Measurements from ENCODE around the gene CRIP3. TPM values are rescaled to one million over a fixed set of nuclear protein-coding genes. Genes with fewer than 3 reads are reported as not detected.

Gene CRIP3
- polyA plus RNA-seq, 4 donors: 0.89 to 3.4 (median 2.5) TPM

GRCh38 chr6:43338243-43338642 is 29.6 kb upstream of the CRIP3 start:
- Histone ChIP-seq H3K27me3 (ENCODE audit: control insufficient read depth in 3 of 3, insufficient read depth in 3 of 3, low read length in 3 of 3) (no peaks in the 10 kb centered on the region), H3K9me3 (ENCODE audit: control insufficient read depth in 2 of 2, insufficient read depth in 1 of 2, low read depth in 1 of 2, low read length in 1 of 2) (no peaks in the 10 kb centered on the region), H3K4me1 (ENCODE audit: control insufficient read depth in 3 of 3, insufficient read depth in 2 of 3, low read depth in 1 of 3, low read length in 2 of 3) (peaks cover 2 to 30% (median 5%) of the 10 kb centered on the region in 3 donors), H3K27ac (ENCODE audit: low read depth in 1 of 3, low read length in 2 of 3) (no peak overlapping the region), H3K36me3 (ENCODE audit: control insufficient read depth in 3 of 3, insufficient read depth in 2 of 3, low read depth in 1 of 3, low read length in 3 of 3) (peaks cover 9 to 34% (median 15%) of the 10 kb centered on the region in 3 donors), H3K4me3 (ENCODE audit: low read depth in 1 of 3, low read length in 3 of 3) (no peak overlapping the region)
- FAIRE-seq (no peak), DNase-seq (peak in 1 of 2 donors; percentile 19)

GRCh38 chr6:43336382-43336781 is 27.8 kb upstream of the CRIP3 start:
- Histone ChIP-seq H3K27me3 (ENCODE audit: control insufficient read depth in 3 of 3, insufficient read depth in 3 of 3, low read length in 3 of 3) (no peaks in the 10 kb centered on the region), H3K4me1 (ENCODE audit: control insufficient read depth in 3 of 3, insufficient read depth in 2 of 3, low read depth in 1 of 3, low read length in 2 of 3) (peaks cover 2 to 30% (median 5%) of the 10 kb centered on the region in 3 donors), H3K9me3 (ENCODE audit: control insufficient read depth in 2 of 2, insufficient read depth in 1 of 2, low read depth in 1 of 2, low read length in 1 of 2) (no peaks in the 10 kb centered on the region), H3K36me3 (ENCODE audit: control insufficient read depth in 3 of 3, insufficient read depth in 2 of 3, low read depth in 1 of 3, low read length in 3 of 3) (peaks cover 5 to 24% (median 12%) of the 10 kb centered on the region in 3 donors), H3K4me3 (ENCODE audit: low read depth in 1 of 3, low read length in 3 of 3) (no peak overlapping the region), H3K27ac (ENCODE audit: low read depth in 1 of 3, low read length in 2 of 3) (peak overlapping the region in 1 of 3 donors; percentile 4)
- DNase-seq (no peak), FAIRE-seq (no peak)
- 58 to 82% (median 71%) methylated on average over 3 of the region's 3 CpGs for WGBS, 3 donors

- peaks cover 2 to 30% (median 5%) of the 10 kb centered on the region in 3 donors for H3K4me1 ChIP-seq (ENCODE audit: control insufficient read depth in 3 of 3, insufficient read depth in 2 of 3, low read depth in 1 of 3, low read length in 2 of 3)
- no peak overlapping the region for H3K4me3 ChIP-seq (ENCODE audit: low read depth in 1 of 3, low read length in 3 of 3)
- FAIRE-seq (no peak), DNase-seq (peak; percentile 55 to 64)
- 19 to 70% (median 37%) methylated on average over 3 of the region's 3 CpGs for WGBS, 3 donors
- peak overlapping the region in 2 of 3 donors; percentile 49 to 75 for H3K27ac ChIP-seq (ENCODE audit: low read depth in 1 of 3, low read length in 2 of 3)
- no peaks in the 10 kb centered on the region for H3K9me3 ChIP-seq (ENCODE audit: control insufficient read depth in 2 of 2, insufficient read depth in 1 of 2, low read depth in 1 of 2, low read length in 1 of 2)
- H3K27me3 ChIP-seq (ENCODE audit: control insufficient read depth in 3 of 3, insufficient read depth in 3 of 3, low read length in 3 of 3): no peaks in the 10 kb centered on the region
- peaks cover 5 to 21% (median 8%) of the 10 kb centered on the region in 3 donors for H3K36me3 ChIP-seq (ENCODE audit: control insufficient read depth in 3 of 3, insufficient read depth in 2 of 3, low read depth in 1 of 3, low read length in 3 of 3)
These were observed 26.8 kb upstream of the CRIP3 start for GRCh38 chr6:43335469-43335868.

GRCh38 chr6:43334466-43335095 is 26.0 kb upstream of the CRIP3 start:
- Histone ChIP-seq H3K4me3 (ENCODE audit: low read depth in 1 of 3, low read length in 3 of 3) (no peak overlapping the region), H3K27ac (ENCODE audit: low read depth in 1 of 3, low read length in 2 of 3) (peak overlapping the region; percentile 14 to 64 (median 49)), H3K9me3 (ENCODE audit: control insufficient read depth in 2 of 2, insufficient read depth in 1 of 2, low read depth in 1 of 2, low read length in 1 of 2) (no peaks in the 10 kb centered on the region), H3K27me3 (ENCODE audit: control insufficient read depth in 3 of 3, insufficient read depth in 3 of 3, low read length in 3 of 3) (no peaks in the 10 kb centered on the region), H3K36me3 (ENCODE audit: control insufficient read depth in 3 of 3, insufficient read depth in 2 of 3, low read depth in 1 of 3, low read length in 3 of 3) (peaks cover under 1 to 18% (median 4%) of the 10 kb centered on the region in 3 donors), H3K4me1 (ENCODE audit: control insufficient read depth in 3 of 3, insufficient read depth in 2 of 3, low read depth in 1 of 3, low read length in 2 of 3) (peaks cover 2 to 30% (median 5%) of the 10 kb centered on the region in 3 donors)
- DNase-seq (peak; percentile 76 to 82), FAIRE-seq (no peak)
- 14 to 35% (median 29%) methylated on average over 2 of the region's 2 CpGs for WGBS, 3 donors

GRCh38 chr6:43331891-43332290 is 23.3 kb upstream of the CRIP3 start:
- no peak overlapping the region for H3K4me3 ChIP-seq (ENCODE audit: low read depth in 1 of 3, low read length in 3 of 3)
- no peaks in the 10 kb centered on the region for H3K9me3 ChIP-seq (ENCODE audit: control insufficient read depth in 2 of 2, insufficient read depth in 1 of 2, low read depth in 1 of 2, low read length in 1 of 2)
- WGBS, 3 donors: 67 to 82% (median 81%) methylated on average over 4 of the region's 4 CpGs
- no peak overlapping the region for H3K27ac ChIP-seq (ENCODE audit: low read depth in 1 of 3, low read length in 2 of 3)
- no peak for DNase-seq
- peaks cover 2 to 30% (median 3%) of the 10 kb centered on the region in 3 donors for H3K4me1 ChIP-seq (ENCODE audit: control insufficient read depth in 3 of 3, insufficient read depth in 2 of 3, low read depth in 1 of 3, low read length in 2 of 3)
- peaks cover 0 to 4% (median 0%) of the 10 kb centered on the region in 3 donors for H3K36me3 ChIP-seq (ENCODE audit: control insufficient read depth in 3 of 3, insufficient read depth in 2 of 3, low read depth in 1 of 3, low read length in 3 of 3)
- H3K27me3 ChIP-seq (ENCODE audit: control insufficient read depth in 3 of 3, insufficient read depth in 3 of 3, low read length in 3 of 3): no peaks in the 10 kb centered on the region
- no peak for FAIRE-seq

DNA sequence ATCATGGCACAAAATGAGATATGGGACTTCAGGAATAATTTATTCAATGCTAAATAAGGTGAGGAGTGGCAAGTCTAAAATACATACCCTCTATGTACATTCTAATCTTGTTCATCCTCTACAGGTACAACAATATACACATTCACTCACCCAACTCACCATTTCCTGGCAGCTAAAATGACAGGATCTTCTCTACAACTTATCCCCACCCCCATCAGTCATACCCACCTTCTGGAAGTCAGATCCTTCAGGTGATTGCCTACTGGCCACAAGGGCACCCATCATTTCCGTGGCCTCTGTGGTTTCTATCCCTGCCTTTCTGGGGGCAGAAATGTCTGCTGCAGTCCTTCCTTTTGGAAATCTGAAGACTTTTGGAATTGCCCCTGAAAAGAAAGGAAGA is 22.8 kb upstream of the CRIP3 start:
- no peak for DNase-seq
- peaks cover 2 to 30% (median 3%) of the 10 kb centered on the region in 3 donors for H3K4me1 ChIP-seq (ENCODE audit: control insufficient read depth in 3 of 3, insufficient read depth in 2 of 3, low read depth in 1 of 3, low read length in 2 of 3)
- no peak overlapping the region for H3K27ac ChIP-seq (ENCODE audit: low read depth in 1 of 3, low read length in 2 of 3)
- H3K4me3 ChIP-seq (ENCODE audit: low read depth in 1 of 3, low read length in 3 of 3): no peak overlapping the region
- no peaks in the 10 kb centered on the region for H3K9me3 ChIP-seq (ENCODE audit: control insufficient read depth in 2 of 2, insufficient read depth in 1 of 2, low read depth in 1 of 2, low read length in 1 of 2)
- H3K27me3 ChIP-seq (ENCODE audit: control insufficient read depth in 3 of 3, insufficient read depth in 3 of 3, low read length in 3 of 3): no peaks in the 10 kb centered on the region
- no peak for FAIRE-seq
- 60 to 86% (median 72%) methylated on average over 1 of the region's 1 CpG for WGBS, 3 donors
- peaks cover 0 to 7% (median 0%) of the 10 kb centered on the region in 3 donors for H3K36me3 ChIP-seq (ENCODE audit: control insufficient read depth in 3 of 3, insufficient read depth in 2 of 3, low read depth in 1 of 3, low read length in 3 of 3)

DNA sequence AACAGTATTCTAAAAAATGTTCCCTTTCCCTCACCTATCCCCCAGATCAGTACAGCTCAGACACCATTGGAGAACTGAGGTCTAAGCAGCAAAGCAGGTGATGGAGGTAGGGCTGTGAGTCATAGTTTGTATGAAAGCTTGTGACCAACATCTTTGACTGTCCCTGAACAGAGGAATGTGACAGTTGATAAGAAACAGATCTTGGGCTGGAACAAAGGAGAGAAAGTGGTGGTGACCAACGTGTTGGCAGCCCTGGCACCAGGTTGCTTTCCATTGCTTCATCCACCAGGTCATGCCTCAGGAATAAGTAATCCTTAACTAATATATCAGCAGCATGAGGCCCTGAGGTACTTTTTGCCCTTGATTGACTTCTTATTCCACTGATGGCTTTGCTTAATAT is 19.9 kb upstream of the CRIP3 start:
- Histone ChIP-seq H3K9me3 (ENCODE audit: control insufficient read depth in 2 of 2, insufficient read depth in 1 of 2, low read depth in 1 of 2, low read length in 1 of 2) (no peaks in the 10 kb centered on the region), H3K4me3 (ENCODE audit: low read depth in 1 of 3, low read length in 3 of 3) (no peak overlapping the region), H3K27me3 (ENCODE audit: control insufficient read depth in 3 of 3, insufficient read depth in 3 of 3, low read length in 3 of 3) (no peaks in the 10 kb centered on the region), H3K36me3 (ENCODE audit: control insufficient read depth in 3 of 3, insufficient read depth in 2 of 3, low read depth in 1 of 3, low read length in 3 of 3) (peaks cover 0 to 16% (median 0%) of the 10 kb centered on the region in 3 donors), H3K4me1 (ENCODE audit: control insufficient read depth in 3 of 3, insufficient read depth in 2 of 3, low read depth in 1 of 3, low read length in 2 of 3) (peaks cover 0 to 8% (median 0%) of the 10 kb centered on the region in 3 donors), H3K27ac (ENCODE audit: low read depth in 1 of 3, low read length in 2 of 3) (no peak overlapping the region)
- 9 to 23% (median 23%) methylated on average over 1 of the region's 1 CpG for WGBS, 3 donors
- FAIRE-seq (no peak), DNase-seq (peak; percentile 51 to 54)

DNA sequence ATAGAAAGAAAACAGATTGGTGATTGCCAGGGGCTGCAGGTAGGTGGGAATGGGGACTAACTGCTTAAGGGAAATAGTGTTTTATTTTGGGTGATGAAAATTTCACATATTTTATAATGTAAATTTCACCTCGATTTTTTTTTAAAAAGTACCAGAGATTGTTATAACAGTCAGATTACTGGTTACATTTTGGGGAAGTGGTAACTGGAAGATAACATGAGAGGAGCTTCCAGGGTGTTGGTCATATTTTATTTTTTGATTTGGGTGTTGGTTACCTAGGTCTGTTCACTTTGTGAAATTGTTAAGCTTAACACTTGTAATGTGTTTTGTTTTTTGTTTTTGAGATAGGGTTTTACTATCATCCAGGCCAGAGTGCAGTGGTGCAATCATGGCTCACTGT is 17.2 kb upstream of the CRIP3 start:
- FAIRE-seq: no peak
- H3K36me3 ChIP-seq (ENCODE audit: control insufficient read depth in 3 of 3, insufficient read depth in 2 of 3, low read depth in 1 of 3, low read length in 3 of 3): peaks cover 0 to 16% (median 0%) of the 10 kb centered on the region in 3 donors
- WGBS, 3 donors: 48 to 72% (median 71%) methylated on average over 1 of the region's 1 CpG
- no peak for DNase-seq
- no peaks in the 10 kb centered on the region for H3K9me3 ChIP-seq (ENCODE audit: control insufficient read depth in 2 of 2, insufficient read depth in 1 of 2, low read depth in 1 of 2, low read length in 1 of 2)
- H3K27me3 ChIP-seq (ENCODE audit: control insufficient read depth in 3 of 3, insufficient read depth in 3 of 3, low read length in 3 of 3): no peaks in the 10 kb centered on the region
- no peak overlapping the region for H3K27ac ChIP-seq (ENCODE audit: low read depth in 1 of 3, low read length in 2 of 3)
- peaks cover 0 to 8% (median 0%) of the 10 kb centered on the region in 3 donors for H3K4me1 ChIP-seq (ENCODE audit: control insufficient read depth in 3 of 3, insufficient read depth in 2 of 3, low read depth in 1 of 3, low read length in 2 of 3)
- no peak overlapping the region for H3K4me3 ChIP-seq (ENCODE audit: low read depth in 1 of 3, low read length in 3 of 3)

GRCh38 chr6:43318011-43318410 is 9.4 kb upstream of the CRIP3 start:
- FAIRE-seq: no peak

More at GRCh38 chr6:43318011-43318410, 9.4 kb upstream of the CRIP3 start:
- 89 to 96% (median 92%) methylated on average over 2 of the region's 2 CpGs for WGBS, 3 donors
- no peak for DNase-seq
- H3K4me3 ChIP-seq (ENCODE audit: low read depth in 1 of 3, low read length in 3 of 3): no peak overlapping the region
- peaks cover 0 to 7% (median 0%) of the 10 kb centered on the region in 3 donors for H3K4me1 ChIP-seq (ENCODE audit: control insufficient read depth in 3 of 3, insufficient read depth in 2 of 3, low read depth in 1 of 3, low read length in 2 of 3)
- H3K9me3 ChIP-seq (ENCODE audit: control insufficient read depth in 2 of 2, insufficient read depth in 1 of 2, low read depth in 1 of 2, low read length in 1 of 2): no peaks in the 10 kb centered on the region
- no peaks in the 10 kb centered on the region for H3K36me3 ChIP-seq (ENCODE audit: control insufficient read depth in 3 of 3, insufficient read depth in 2 of 3, low read depth in 1 of 3, low read length in 3 of 3)
- H3K27ac ChIP-seq (ENCODE audit: low read depth in 1 of 3, low read length in 2 of 3): no peak overlapping the region
- H3K27me3 ChIP-seq (ENCODE audit: control insufficient read depth in 3 of 3, insufficient read depth in 3 of 3, low read length in 3 of 3): no peaks in the 10 kb centered on the region
